HFFc6 (cell line): ENCODE measurements around the gene PHACTR1. TPM values are rescaled to one million over a fixed set of nuclear protein-coding genes. Genes with fewer than 3 reads are reported as not detected.

ENCODE experiments used
- DNase-seq: peaks from one replicate; pipeline ENCODE4 v3.0.0-alpha.2; 2018
- H3K27ac Mint-ChIP-seq: 2 replicates; pipeline ENCODE4 v1.8.0; 2020; ENCODE audit warnings: mild to moderate bottlenecking, mixed read lengths
- H3K27me3 Mint-ChIP-seq: 2 replicates; pipeline ENCODE4 v1.8.0; 2021; ENCODE audit warnings: mild to moderate bottlenecking, moderate library complexity, mixed read lengths; ENCODE audit not compliant: insufficient read depth
- H3K36me3 Mint-ChIP-seq: 2 replicates; pipeline ENCODE4 v1.8.0; 2021; ENCODE audit warnings: low read depth, mixed read lengths
- H3K4me1 Mint-ChIP-seq: 2 replicates; pipeline ENCODE4 v1.8.0; 2020; ENCODE audit warnings: low read depth, mixed read lengths
- H3K4me3 Mint-ChIP-seq: 2 replicates; pipeline ENCODE4 v1.8.0; 2020; ENCODE audit warnings: mild to moderate bottlenecking, moderate library complexity, mixed read lengths
- H3K9me3 Mint-ChIP-seq: 2 replicates; pipeline ENCODE4 v1.8.0; 2020; ENCODE audit warnings: mild to moderate bottlenecking, mixed read lengths
- total RNA-seq, 6 experiments: library from RNA; stranded (reverse); fragmentation: NEBNext Ultra II Directional; extraction: Animal tissue kit (Norgen Biotek cat#: 25700); gene quantifications; 2 replicates in 1 of 6; 3 replicates in 5 of 6; pipeline ENCODE4 v1.2.3, GENCODE V29; 2021
- TF ChIP-seq, protein P1 (sequence below): fragments of 200-600 bp; sonication (generic); IDR thresholded peaks from 2 replicates; pipeline ENCODE4 v1.5.0; 2021; ENCODE audit warnings: antibody characterized with exemption, mild to moderate bottlenecking

The PHACTR1 gene
- total RNA-seq, 6 experiments from 2014 or later, result 2.5 to 4.7 (median 3.9) TPM

DNA sequence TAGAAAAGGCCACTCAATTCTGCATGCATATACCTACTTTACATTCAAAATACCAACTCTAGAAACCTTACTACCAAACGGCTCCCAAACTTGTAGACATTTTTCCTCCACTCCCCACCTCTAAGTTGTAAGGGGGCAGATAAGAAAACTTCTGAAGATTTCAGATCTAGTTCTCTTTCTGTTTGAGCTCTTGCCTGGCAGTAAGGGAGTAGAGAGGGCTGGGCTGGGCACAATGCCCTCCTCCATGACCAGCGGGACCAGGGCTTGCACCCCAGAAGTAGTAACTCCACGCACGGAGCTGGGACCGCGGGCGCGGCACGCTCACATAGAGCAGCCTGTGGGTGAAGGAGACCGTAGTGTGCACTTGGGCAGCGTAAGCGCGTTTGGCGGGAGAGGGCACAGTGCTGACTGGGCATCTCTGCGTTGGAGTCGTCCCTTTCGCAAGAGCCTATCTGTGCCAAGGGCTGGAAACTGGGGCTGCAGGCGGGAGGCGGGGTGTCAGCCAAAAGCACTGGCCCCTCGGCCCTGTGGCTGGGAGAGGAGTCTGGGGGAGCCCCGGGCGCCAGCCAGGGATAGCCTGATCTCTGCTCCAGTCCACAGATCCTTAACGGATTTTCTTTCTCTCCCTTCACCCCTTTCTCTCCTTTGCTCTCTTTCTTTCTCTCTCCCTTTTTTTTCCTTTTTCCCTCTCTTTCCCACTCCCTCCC is 32.4 kb downstream of the PHACTR1 start:
- Mint-ChIP-seq H3K4me3 (no peak overlapping the region), H3K36me3 (no peaks in the 10 kb centered on the region), H3K27ac (no peak overlapping the region), H3K4me1 (no peaks in the 10 kb centered on the region), H3K27me3 (peaks cover 15% of the 10 kb centered on the region), H3K9me3 (no peaks in the 10 kb centered on the region)
- DNase-seq, result no peak
- TF ChIP-seq, protein P1, sequence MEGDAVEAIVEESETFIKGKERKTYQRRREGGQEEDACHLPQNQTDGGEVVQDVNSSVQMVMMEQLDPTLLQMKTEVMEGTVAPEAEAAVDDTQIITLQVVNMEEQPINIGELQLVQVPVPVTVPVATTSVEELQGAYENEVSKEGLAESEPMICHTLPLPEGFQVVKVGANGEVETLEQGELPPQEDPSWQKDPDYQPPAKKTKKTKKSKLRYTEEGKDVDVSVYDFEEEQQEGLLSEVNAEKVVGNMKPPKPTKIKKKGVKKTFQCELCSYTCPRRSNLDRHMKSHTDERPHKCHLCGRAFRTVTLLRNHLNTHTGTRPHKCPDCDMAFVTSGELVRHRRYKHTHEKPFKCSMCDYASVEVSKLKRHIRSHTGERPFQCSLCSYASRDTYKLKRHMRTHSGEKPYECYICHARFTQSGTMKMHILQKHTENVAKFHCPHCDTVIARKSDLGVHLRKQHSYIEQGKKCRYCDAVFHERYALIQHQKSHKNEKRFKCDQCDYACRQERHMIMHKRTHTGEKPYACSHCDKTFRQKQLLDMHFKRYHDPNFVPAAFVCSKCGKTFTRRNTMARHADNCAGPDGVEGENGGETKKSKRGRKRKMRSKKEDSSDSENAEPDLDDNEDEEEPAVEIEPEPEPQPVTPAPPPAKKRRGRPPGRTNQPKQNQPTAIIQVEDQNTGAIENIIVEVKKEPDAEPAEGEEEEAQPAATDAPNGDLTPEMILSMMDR, result no peak

DNA sequence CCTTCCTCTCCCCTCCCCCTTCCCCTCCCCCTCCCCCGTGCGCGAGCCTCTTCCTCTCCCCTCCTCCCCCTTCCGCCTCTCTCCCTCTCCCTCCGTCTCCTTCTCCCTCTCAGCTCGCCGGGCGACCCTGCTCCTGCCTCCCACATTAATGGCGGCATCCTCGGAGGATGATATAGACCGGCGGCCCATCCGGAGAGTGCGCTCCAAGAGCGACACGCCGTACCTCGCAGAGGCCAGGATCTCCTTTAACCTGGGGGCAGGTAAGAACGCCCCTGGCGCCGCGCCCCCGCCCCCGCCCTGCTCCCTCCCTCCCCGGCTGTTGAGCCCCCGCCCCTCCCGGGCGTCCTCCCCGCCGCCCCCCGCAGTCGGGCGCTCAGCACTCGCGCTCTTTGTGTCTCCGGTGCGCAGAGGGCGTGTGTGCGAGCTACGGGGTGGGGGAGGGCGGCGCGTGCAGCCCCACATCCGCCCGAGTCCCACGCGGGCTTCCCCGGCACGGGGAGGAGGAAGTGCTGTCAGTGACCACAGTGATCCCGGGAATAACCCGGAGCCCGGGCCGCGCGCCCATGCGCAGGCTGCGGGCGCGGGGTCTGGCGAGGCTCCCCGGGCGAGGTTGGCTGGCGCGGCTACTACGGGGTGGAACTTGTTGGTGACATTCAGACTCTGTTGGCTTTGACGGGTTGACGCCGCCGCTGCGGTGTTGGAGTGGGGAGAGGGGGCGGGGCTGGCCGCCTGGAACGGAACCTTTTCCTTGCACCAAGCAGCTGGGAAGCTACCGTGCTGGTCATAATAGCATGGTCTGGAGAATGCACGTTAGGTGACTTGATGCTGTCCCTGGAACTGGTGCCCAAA is 33.2 kb downstream of the PHACTR1 start:
- no peaks in the 10 kb centered on the region for H3K4me1 Mint-ChIP-seq
- H3K27ac Mint-ChIP-seq, result no peak overlapping the region
- H3K36me3 Mint-ChIP-seq, result no peaks in the 10 kb centered on the region
- H3K9me3 Mint-ChIP-seq, result no peaks in the 10 kb centered on the region
- H3K4me3 Mint-ChIP-seq, result no peak overlapping the region
- no peak for DNase-seq
- H3K27me3 Mint-ChIP-seq, result peaks cover 15% of the 10 kb centered on the region
- TF ChIP-seq, protein P1, result no peak

DNA sequence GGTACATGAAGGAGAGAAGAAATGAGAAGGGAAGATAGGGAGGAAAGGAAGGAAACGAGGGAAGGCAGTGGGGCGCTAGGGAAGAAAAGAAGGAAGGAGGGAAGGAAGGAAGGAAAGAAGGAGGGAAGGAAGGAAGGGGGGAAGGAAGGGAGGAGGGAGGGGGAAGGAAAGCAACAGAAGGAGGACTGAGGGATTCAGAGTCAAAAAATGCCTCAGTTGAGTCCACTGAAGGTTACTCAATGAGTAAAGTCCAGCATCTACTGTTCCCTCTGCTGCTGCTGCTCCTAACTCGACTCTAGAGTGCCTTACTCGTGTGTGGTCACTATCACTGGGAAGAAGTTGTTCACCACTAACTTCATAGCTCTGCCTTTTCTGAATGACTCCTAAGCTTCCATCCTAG is 33.8 kb downstream of the PHACTR1 start:
- Mint-ChIP-seq H3K27me3 (peaks cover 13% of the 10 kb centered on the region), H3K4me1 (no peaks in the 10 kb centered on the region), H3K27ac (no peak overlapping the region), H3K4me3 (no peak overlapping the region), H3K9me3 (no peaks in the 10 kb centered on the region), H3K36me3 (no peaks in the 10 kb centered on the region)
- DNase-seq, result no peak
- TF ChIP-seq, protein P1, result no peak

DNA sequence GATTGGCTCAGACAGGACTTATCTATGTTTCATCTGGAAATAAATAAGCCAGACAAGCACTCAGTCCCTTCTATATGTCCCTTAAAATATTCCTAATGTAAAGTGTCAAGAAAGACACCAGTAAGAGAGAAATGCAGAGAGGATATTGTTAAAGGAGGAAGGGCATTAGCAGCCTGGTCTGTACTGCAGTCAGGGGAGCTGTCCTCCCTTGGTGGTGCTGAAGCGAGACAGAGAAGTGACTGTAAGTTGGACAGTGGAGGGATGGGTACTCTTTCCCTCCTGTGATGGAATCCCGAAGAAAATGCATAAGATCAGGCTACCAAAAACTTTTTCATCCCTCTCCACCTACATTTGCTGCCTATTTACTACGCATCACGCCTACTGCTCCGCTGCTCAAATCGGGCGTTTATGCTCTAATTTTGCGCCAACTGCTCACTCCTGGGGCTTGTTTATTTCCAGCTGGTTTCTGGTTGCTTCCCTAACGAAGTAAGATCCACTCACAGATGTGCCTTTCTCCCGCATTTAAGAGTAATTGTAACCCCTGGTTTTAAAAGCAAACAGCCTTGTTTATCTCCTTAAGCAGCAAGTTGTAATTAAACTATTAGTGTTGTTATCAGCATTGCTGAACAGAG is 35.2 kb downstream of the PHACTR1 start:
- Mint-ChIP-seq H3K4me1 (no peaks in the 10 kb centered on the region), H3K9me3 (no peaks in the 10 kb centered on the region), H3K36me3 (no peaks in the 10 kb centered on the region), H3K27me3 (peaks cover 10% of the 10 kb centered on the region), H3K27ac (no peak overlapping the region), H3K4me3 (no peak overlapping the region)
- DNase-seq, result peak; percentile 43
- TF ChIP-seq, protein P1, result no peak

DNA sequence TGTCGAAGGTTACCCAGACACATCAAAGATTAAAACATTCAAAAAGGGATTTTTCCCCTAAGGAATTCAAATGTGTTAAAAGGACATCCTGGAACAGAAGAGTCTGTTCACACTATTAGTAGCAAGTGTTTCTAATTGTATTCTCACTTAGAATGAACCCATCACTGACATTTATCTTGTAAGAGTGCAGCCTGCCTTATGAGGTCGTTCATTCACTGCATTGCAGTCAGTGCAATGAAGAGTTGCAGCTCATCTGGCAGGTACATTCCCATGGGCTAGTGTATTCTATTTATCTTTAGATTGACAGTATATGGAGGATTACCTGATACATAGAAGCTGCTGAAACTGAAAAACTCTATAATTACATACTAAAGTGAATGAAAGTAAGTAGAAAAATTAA is 36.5 kb downstream of the PHACTR1 start:
- TF ChIP-seq, protein P1, result no peak
- DNase-seq, result no peak
- H3K4me3 Mint-ChIP-seq, result no peak overlapping the region
- H3K4me1 Mint-ChIP-seq, result no peaks in the 10 kb centered on the region
- H3K9me3 Mint-ChIP-seq, result no peaks in the 10 kb centered on the region
- H3K27me3 Mint-ChIP-seq, result peaks cover 8% of the 10 kb centered on the region
- H3K27ac Mint-ChIP-seq, result no peak overlapping the region
- no peaks in the 10 kb centered on the region for H3K36me3 Mint-ChIP-seq
